HepG2 (cell line): ENCODE results near the gene RTN1. TPM values are rescaled to one million over a fixed set of nuclear protein-coding genes. Genes with fewer than 3 reads are reported as not detected.

Experiments
- ATAC-seq: fragments of 200-7000 bp; cut with Tn5 transposase; 3 replicates; pipeline ENCODE4 v1.9.1; 2020; ENCODE audit warnings: mild to moderate bottlenecking, moderate library complexity
- BruUV-seq: library from RNA; stranded (reverse); fragments of 400-500 nt; replicated peaks from 2 replicates; lab custom pipeline; 2021; lab: Mats Ljungman, UMichigan
- CTCF ChIA-PET: fragments of 300-600 bp; formaldehyde crosslinking; extraction: SDS; loops from one replicate; lab custom pipeline; 2021; ENCODE audit warnings: low total read pairs, inconsistent platforms, low intra/inter-chr PET ratio; lab: Yijun Ruan, JAX
- POLR2A ChIA-PET: fragments of 350-600 bp; sonication (Branson Sonifier 250); formaldehyde crosslinking; loops from one replicate; lab custom pipeline; 2020; ENCODE audit warnings: antibody characterized with exemption, inconsistent platforms; lab: Yijun Ruan, JAX
- DNase-seq: peaks from one replicate; pipeline ENCODE4 v3.0.0-alpha.2; 2015; ENCODE audit warnings: low spot score
- FAIRE-seq: peaks from 3 replicates; lab custom pipeline; 2011; peaks lifted over from hg19 to GRCh38; lab: Jason Lieb, UNC
- H2AFZ ChIP-seq: one replicate; pipeline ENCODE4 v1.6.1; 2011; ENCODE audit warnings: low read length, inconsistent platforms
- H3K27ac ChIP-seq: fragments of 300-600 bp; 3 replicates; pipeline ENCODE4 v1.8.0; 2011; ENCODE audit warnings: mixed run types, mild to moderate bottlenecking, mixed read lengths, low read length, inconsistent platforms; ENCODE audit not compliant: insufficient read depth; ENCODE audit errors: extremely low read length
- H3K27me3 ChIP-seq, 2 experiments: fragments of 200-600 bp in 1 of 2; 2 replicates in 1 of 2; 3 replicates in 1 of 2; pipeline versions ENCODE4 v1.6.0 to v1.8.0; 2011; ENCODE audit warnings: low read length in 2 of 2, mild to moderate bottlenecking in 2 of 2, moderate library complexity in 2 of 2, inconsistent platforms in 1 of 2; ENCODE audit not compliant: insufficient read depth in 2 of 2, control insufficient read depth in 1 of 2
- H3K36me3 ChIP-seq, 2 experiments: fragments of 200-600 bp in 1 of 2; replicated peaks in 1 of 2; 2 replicates in 1 of 2; 3 replicates in 1 of 2; pipeline versions ENCODE4 v1.5.1 to v1.8.0; 2011; ENCODE audit warnings: low read length in 2 of 2, inconsistent platforms in 1 of 2; ENCODE audit not compliant: insufficient read depth in 2 of 2, control insufficient read depth in 1 of 2
- H3K4me1 ChIP-seq: 2 replicates; pipeline ENCODE4 v1.5.1; 2012; ENCODE audit warnings: low read length, inconsistent platforms; ENCODE audit not compliant: insufficient read depth
- H3K4me2 ChIP-seq: 2 replicates; pipeline ENCODE4 v1.6.0; 2011; ENCODE audit warnings: low read depth, low read length, inconsistent platforms
- H3K4me3 ChIP-seq, 3 experiments: fragments of 200-600 bp in 1 of 3; sonication (generic), shearing (Covaris generic) in 1 of 3; replicated peaks in 1 of 3; 2 replicates each; pipeline ENCODE4 v1.5.1; 2011 to 2016; ENCODE audit warnings: low read length in 3 of 3, inconsistent platforms in 2 of 3, low read depth in 2 of 3, mild to moderate bottlenecking in 2 of 3, control low read depth in 1 of 3, mixed read lengths in 1 of 3; ENCODE audit not compliant: insufficient read depth in 1 of 3
- H3K79me2 ChIP-seq: one replicate; pipeline ENCODE4 v1.6.1; 2011; ENCODE audit warnings: low read length, inconsistent platforms; ENCODE audit not compliant: insufficient read depth
- H3K9ac ChIP-seq: 2 replicates; pipeline ENCODE4 v1.6.0; 2011; ENCODE audit warnings: mild to moderate bottlenecking, low read depth, low read length, inconsistent platforms; ENCODE audit not compliant: insufficient read depth
- H3K9me3 ChIP-seq: 2 replicates; pipeline ENCODE4 v1.5.1; 2012; ENCODE audit warnings: mild to moderate bottlenecking, low read length
- H4K20me1 ChIP-seq: 2 replicates; pipeline ENCODE4 v1.6.0; 2011; ENCODE audit warnings: inconsistent platforms, mild to moderate bottlenecking, low read length, moderate library complexity; ENCODE audit not compliant: insufficient read depth
- DMTF1 ChIP-seq: sonication (generic); formaldehyde crosslinking; IDR thresholded peaks from 2 replicates; pipeline ENCODE4 v1.4.0; 2020; ENCODE audit warnings: mild to moderate bottlenecking, missing genetic modification reagents
- MTA1 ChIP-seq: sonication (generic); formaldehyde crosslinking; IDR thresholded peaks from 2 replicates; pipeline ENCODE4 v1.4.0; 2020; ENCODE audit warnings: missing genetic modification reagents, mild to moderate bottlenecking, borderline replicate concordance
- MTERF4 ChIP-seq: sonication (generic); formaldehyde crosslinking; IDR thresholded peaks from 2 replicates; pipeline ENCODE4 v1.8.0; 2023; ENCODE audit warnings: mild to moderate bottlenecking, missing genetic modification reagents
- NFYB ChIP-seq: sonication (generic); formaldehyde crosslinking; IDR thresholded peaks from 2 replicates; pipeline ENCODE4 v1.4.0; 2020; ENCODE audit warnings: missing genetic modification reagents
- WGBS: methylation state at CpG from one replicate; pipeline ENCODE4 v1.1.6; 2017; ENCODE audit warnings: low lambda C conversion rate; 5-methylcytosine and 5-hydroxymethylcytosine counted together
- in situ Hi-C: cut with HindIII; loops from 2 replicates; pipeline ENCODE4 v1.10.0; 2017; ENCODE audit warnings: low pct_unique_long_range_greater_than_20kb; ENCODE audit not compliant: extremely low pct_ligation_motif_present
- intact Hi-C: fragments of 100-400 bp; cut with micrococcal nuclease; formaldehyde crosslinking; loops from one replicate; pipeline ENCODE4 v1.10.0; 2022; ENCODE audit not compliant: unreplicated experiment
- polyA plus RNA-seq, 8 experiments: library from polyadenylated mRNA; depleted of rRNA in 3 of 8; stranded (reverse) in 7 of 8; unstranded in 1 of 8; fragments of >200 nt; fragmentation: Illumina TruSeq in 4 of 8; extraction: Trizol in 4 of 8; gene quantifications; 2 replicates each; pipeline versions ENCODE4 v1.2.1 to v1.2.3, GENCODE V29; 2011 to 2016; ENCODE audit warnings: low read depth in 4 of 8, missing spikeins in 1 of 8, mixed read lengths in 1 of 8; ENCODE audit not compliant: insufficient read depth in 1 of 8
- total RNA-seq, 5 experiments: library from RNA; depleted of rRNA; stranded (reverse); fragments of >200 nt; fragmentation: Illumina TruSeq; extraction: Trizol; gene quantifications; 2 replicates each; pipeline ENCODE4 v1.2.3, GENCODE V29; 2016; ENCODE audit warnings: low read depth in 1 of 5
- TF ChIP-seq, protein P1 (sequence below): sonication (generic); formaldehyde crosslinking; IDR thresholded peaks from 2 replicates; pipeline ENCODE4 v1.4.0; 2020; ENCODE audit warnings: low read depth, mild to moderate bottlenecking, missing genetic modification reagents
- TF ChIP-seq, protein P2 (sequence below): sonication (generic); formaldehyde crosslinking; IDR thresholded peaks from 2 replicates; pipeline ENCODE4 v1.4.0; 2020; ENCODE audit warnings: mild to moderate bottlenecking, missing genetic modification reagents

RTN1 gene
- total and polyA plus RNA-seq, 2 of the 13 experiments (the other 11 are each of a cell fraction or from before 2014, with no cell fraction given) = 0.04 to 0.18 TPM

GRCh38 chr14:59622631-59623030 is 247.9 kb downstream of the RTN1 start:
- ChIA-PET CTCF (no interaction called here), POLR2A (no interaction called here)
- FAIRE-seq (no peak), DNase-seq (no peak), ATAC-seq (no peak)
- Histone ChIP-seq H3K79me2 (no peaks in the 10 kb centered on the region), H4K20me1 (no peaks in the 10 kb centered on the region), H3K4me1 (no peaks in the 10 kb centered on the region), H2AFZ (no peak overlapping the region), H3K4me2 (no peak overlapping the region), H3K9me3 (no peaks in the 10 kb centered on the region), H3K27me3 (no peaks in the 10 kb centered on the region), H3K4me3 (no peak overlapping the region), H3K27ac (no peak overlapping the region), H3K9ac (no peak overlapping the region), H3K36me3 (no peaks in the 10 kb centered on the region)
- intact Hi-C loops = no loop called here
- no TSS peak for BruUV-seq
- 3% methylated on average over 2 of the region's 2 CpGs for WGBS
- in situ Hi-C loops = no loop called here
- TF ChIP-seq, protein P1, sequence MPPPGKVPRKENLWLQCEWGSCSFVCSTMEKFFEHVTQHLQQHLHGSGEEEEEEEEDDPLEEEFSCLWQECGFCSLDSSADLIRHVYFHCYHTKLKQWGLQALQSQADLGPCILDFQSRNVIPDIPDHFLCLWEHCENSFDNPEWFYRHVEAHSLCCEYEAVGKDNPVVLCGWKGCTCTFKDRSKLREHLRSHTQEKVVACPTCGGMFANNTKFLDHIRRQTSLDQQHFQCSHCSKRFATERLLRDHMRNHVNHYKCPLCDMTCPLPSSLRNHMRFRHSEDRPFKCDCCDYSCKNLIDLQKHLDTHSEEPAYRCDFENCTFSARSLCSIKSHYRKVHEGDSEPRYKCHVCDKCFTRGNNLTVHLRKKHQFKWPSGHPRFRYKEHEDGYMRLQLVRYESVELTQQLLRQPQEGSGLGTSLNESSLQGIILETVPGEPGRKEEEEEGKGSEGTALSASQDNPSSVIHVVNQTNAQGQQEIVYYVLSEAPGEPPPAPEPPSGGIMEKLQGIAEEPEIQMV (CRISPR knock-in tag) = no peak
- no peak for TF ChIP-seq MTERF4 (CRISPR knock-in tag)
- no peak for TF ChIP-seq DMTF1 (CRISPR knock-in tag)
- TF ChIP-seq, protein P2, sequence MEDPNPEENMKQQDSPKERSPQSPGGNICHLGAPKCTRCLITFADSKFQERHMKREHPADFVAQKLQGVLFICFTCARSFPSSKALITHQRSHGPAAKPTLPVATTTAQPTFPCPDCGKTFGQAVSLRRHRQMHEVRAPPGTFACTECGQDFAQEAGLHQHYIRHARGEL (CRISPR knock-in tag) = no peak
- no peak for TF ChIP-seq MTA1
- TF ChIP-seq NFYB (CRISPR knock-in tag) = no peak
